Activated T-helper 9 cell treated with anti-CD3 and anti-CD28 coated beads, Interleukin-2, amount 50 U/mL, for 16 hours (primary cell): Measurements from ENCODE around the gene TLK1.
"Not testable (repeated sequence)": the region's sequence is repeated elsewhere in the genome, so short reads cannot be mapped to it uniquely, and the experiment has no call there.

Source experiments
- DNase-seq: peaks from one replicate; pipeline ENCODE4 v3.0.0-alpha.2; 2020; ENCODE audit warnings: low read depth

The TLK1 gene

GRCh38 chr2:171081649-171082111 lies 79.0 kb downstream of the TLK1 start:
- DNase-seq = no peak

DNA sequence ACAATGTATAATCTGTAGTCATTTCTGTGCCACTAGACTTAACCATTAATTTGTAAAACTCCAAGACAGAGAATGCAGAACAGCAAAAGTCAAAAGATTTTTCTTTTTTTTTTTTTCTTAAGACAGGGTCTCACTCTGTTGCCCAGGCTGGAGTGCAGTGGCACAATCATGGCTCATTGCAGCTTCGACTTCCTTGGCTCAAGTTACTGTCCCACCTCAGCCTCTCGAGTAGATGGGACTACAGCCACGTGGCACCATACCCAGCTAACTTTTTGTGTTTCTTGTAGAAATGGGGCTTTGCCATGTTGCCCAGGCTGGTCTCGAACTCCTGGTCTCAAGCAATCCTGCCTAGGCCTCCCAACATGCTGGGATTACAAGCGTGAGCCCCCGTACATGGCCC lies 80.1 kb downstream of the TLK1 start:
- DNase-seq = no peak

GRCh38 chr2:171076422-171076821 lies 84.3 kb downstream of the TLK1 start:
- DNase-seq = not testable (repeated sequence)

GRCh38 chr2:171072164-171072563 lies 88.5 kb downstream of the TLK1 start:
- no peak for DNase-seq

- DNase-seq = no peak
Observed at GRCh38 chr2:171069286-171069956, 91.3 kb downstream of the TLK1 start.

DNA sequence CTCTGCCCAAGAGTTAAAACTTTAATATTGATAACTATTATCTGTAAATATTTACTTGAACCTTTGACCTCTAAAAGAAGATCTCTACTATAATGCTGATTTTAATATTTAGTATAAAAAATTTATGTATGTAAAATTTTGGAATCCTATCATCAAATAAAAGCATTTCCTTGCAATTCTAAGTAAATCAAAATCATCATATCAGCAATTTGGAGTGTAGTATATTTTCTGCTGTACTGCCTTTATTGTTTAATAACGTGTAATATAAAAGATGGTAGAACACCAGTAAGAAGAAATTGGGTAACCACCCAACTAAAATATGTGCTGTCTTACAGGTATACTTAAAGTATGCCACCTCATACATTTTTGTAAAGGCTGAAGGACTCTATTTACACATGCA lies 94.6 kb downstream of the TLK1 start:
- no peak for DNase-seq

GRCh38 chr2:171057575-171057974 lies 103.1 kb downstream of the TLK1 start:
- no peak for DNase-seq

- DNase-seq = no peak
Observed at GRCh38 chr2:171056307-171056706, 104.4 kb downstream of the TLK1 start.

DNA sequence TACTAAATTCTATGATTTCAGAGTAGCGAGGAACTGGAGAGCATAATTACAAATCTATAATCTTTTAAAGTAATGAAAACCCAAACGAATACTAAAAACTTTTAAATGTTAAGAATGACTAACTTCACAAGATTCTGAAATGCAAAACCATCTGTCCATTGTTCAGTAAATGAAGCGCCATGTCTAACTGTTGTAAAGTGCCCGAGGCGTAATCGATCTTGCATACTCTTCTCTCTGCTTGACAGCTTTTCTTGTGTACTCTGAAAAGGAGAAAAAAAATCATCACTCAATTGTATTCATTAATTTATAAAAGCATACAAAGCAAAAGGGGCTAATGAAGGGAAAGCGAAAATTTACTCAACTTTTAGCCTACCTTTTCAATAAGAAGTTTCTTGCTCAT lies 111.0 kb downstream of the TLK1 start:
- no peak for DNase-seq

GRCh38 chr2:171046048-171046560 lies 114.6 kb downstream of the TLK1 start:
- no peak for DNase-seq

DNA sequence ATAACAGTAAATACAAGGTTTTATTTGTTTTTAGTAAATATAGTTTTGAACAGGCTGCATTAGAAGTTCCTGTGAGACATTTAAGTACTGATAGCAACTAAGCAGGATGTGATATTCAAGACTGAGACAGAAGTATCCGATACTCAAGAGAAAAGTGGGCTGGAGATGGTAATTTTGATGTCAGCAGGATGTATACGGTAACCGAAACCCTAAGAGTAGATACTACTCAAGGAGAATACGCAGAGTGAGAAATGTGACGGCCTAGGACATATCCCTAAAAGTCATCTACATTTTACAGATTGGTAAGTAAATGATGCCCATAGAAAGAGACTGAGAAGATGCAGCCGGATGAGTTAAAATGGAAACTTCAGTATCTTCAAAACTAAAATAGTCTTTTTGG lies 116.3 kb downstream of the TLK1 start:
- no peak for DNase-seq

GRCh38 chr2:171042253-171042969 lies 118.3 kb downstream of the TLK1 start:
- DNase-seq = no peak

DNA sequence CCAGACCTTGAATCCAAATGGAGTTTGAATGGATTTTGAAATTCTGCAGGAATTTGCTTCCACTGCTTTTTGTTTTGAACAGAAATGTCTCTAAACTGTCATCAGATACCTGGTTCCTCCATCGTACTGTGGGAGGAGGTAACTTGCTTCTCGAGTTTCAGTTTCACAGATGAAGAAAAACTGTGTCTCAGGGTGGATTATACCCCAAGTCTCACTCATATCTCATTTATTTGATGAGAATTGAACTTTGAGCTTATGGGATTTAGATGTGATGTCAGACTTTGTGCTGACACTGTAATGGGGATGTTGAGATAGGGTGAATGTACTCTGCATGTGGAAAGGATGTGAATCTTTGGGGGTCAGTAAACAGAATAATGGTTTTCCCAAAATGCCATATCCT lies 124.2 kb downstream of the TLK1 start:
- no peak for DNase-seq

GRCh38 chr2:171034315-171034714 lies 126.4 kb downstream of the TLK1 start:
- no peak for DNase-seq

DNA sequence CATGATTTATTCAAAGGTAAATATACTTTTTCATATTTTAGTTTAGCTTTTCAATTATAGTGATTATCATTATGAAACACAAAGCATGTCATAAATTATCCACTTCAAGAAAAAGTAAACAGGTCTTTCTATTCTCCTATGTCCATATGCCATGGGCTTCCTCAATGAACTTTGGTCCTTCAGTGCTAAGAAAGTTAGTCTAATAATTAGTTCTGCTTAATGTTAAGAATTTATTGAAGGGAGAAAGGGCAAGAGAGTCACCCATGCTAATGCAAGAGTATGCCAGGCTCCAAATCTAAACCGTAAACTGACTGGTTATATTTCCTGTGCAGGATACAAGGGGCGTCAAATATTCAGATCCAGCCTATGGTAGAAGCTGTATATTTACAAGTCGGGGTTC lies 135.5 kb downstream of the TLK1 start:
- no peak for DNase-seq

DNA sequence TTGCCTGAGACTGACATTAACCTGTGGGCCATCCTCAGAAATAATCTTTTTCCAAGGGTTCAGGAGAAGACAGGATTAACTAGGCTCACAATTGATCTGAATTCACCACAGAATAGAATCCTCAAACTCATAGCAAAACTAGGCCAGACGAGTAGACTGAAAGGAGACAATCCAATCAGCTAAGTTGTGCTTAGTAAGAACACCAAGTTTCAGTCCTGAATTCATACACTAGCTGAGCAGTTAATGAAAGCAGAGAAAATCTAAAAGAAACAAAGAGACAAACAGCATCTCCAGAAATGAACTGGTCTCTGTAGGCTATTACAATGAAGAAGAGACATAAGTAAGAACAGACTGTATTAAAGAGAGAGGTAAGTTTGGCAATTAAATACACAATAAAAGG lies 142.2 kb downstream of the TLK1 start:
- no peak for DNase-seq

- DNase-seq = no peak
Observed at GRCh38 chr2:171016125-171016524, 144.6 kb downstream of the TLK1 start.

DNA sequence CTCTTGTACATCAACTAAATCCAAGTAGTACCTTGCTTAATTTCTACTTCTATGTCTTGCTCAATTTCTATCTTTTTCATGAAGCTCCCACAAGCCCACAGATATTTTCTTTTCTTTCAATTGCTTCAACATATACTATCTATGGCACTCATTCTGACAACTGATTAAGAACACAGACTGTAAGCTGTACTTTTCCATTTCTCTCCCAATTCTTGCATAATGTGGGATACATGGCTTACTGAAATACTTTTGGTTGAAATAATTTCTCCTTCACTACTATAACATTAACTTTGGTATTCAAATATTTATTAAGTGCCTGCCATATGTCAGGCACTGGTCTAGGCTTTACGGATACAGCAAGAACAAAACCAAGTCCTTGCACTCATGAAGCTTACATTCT lies 146.8 kb downstream of the TLK1 start:
- no peak for DNase-seq

DNA sequence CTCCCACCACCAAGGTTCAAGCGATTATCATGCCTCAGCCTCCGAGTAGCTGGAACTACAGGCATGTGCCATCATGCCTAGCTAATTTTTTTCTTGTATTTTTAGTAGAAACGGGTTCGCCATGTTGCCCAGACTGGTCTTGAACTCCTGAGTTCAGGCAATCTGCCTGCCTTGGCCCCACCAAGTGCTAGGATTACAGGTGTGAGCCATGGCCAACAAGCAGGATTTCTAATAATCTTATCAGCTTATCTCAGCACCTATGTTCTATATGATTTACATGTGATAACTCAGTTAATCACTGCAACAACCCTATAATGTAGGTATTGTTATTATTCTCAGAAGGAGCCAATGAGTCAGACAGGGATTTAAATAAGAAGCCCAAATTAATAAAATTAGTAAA lies 151.3 kb downstream of the TLK1 start:
- DNase-seq = no peak

GRCh38 chr2:171008550-171009205 lies 152.0 kb downstream of the TLK1 start:
- no peak for DNase-seq

- DNase-seq = no peak
Observed at GRCh38 chr2:171004833-171005232, 155.9 kb downstream of the TLK1 start.

- DNase-seq = no peak
Observed at GRCh38 chr2:171004363-171004762, 156.3 kb downstream of the TLK1 start.

DNA sequence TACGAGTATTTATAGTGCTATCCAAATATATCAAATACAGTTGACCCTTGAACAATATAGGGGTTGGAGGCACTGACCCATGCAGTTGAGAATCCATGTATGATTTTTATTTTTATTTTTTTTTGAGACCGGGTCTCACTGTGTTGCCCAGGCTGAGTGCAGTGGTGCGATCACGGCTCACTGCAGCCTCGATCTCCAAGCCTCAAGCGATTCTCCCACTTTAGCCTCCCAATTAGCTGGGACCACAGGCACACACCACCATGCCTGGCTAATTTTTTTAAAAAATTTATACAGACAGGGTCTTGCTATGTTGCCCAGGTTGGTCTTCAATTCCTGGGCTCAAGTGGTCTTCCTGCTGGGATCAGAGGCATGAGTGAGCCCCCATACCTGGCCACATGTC lies 161.0 kb downstream of the TLK1 start:
- no peak for DNase-seq
